Neural cell (in vitro differentiated cells): Measurements from ENCODE around the gene MAPK7. TPM values are rescaled to one million over a fixed set of nuclear protein-coding genes. Genes with fewer than 3 reads are reported as not detected.

Experiments
- H2AFZ ChIP-seq: fragments of 200-600, 300-800 bp; sonication (generic), shearing (Covaris generic); 2 replicates; pipeline ENCODE4 v1.6.0; 2014; ENCODE audit warnings: low read depth, mild to moderate bottlenecking, antibody characterized with exemption, low read length, moderate library complexity
- H3F3A ChIP-seq: fragments of 200-600 bp; shearing (Covaris generic); 2 replicates; pipeline ENCODE4 v1.6.1; 2016; ENCODE audit warnings: mild to moderate bottlenecking, moderate library complexity, mixed read lengths, antibody characterized with exemption, low read length; ENCODE audit not compliant: insufficient read depth, poor library complexity, severe bottlenecking
- H3K27ac ChIP-seq: fragments of 200-600, 300-800 bp; sonication (generic), shearing (Covaris generic); 2 replicates; pipeline ENCODE4 v1.5.1; 2014; ENCODE audit warnings: mild to moderate bottlenecking, low read length, moderate library complexity
- H3K27me3 ChIP-seq: fragments of 300-800, 200-600 bp; sonication (generic), shearing (Covaris generic); 2 replicates; pipeline ENCODE4 v1.6.0; 2014; ENCODE audit warnings: mild to moderate bottlenecking, low read depth, low read length, moderate library complexity; ENCODE audit not compliant: insufficient read depth
- H3K36me3 ChIP-seq: fragments of 300-800, 200-600 bp; sonication (generic), shearing (Covaris generic); 2 replicates; pipeline ENCODE4 v1.5.1; 2014; ENCODE audit warnings: mild to moderate bottlenecking, antibody characterized with exemption, low read length, moderate library complexity; ENCODE audit not compliant: insufficient read depth
- H3K4me2 ChIP-seq: fragments of 300-800, 200-600 bp; sonication (generic), shearing (Covaris generic); 2 replicates; pipeline ENCODE4 v1.6.0; 2014; ENCODE audit warnings: mild to moderate bottlenecking, low read length
- H3K4me3 ChIP-seq: fragments of 300-800, 200-600 bp; sonication (generic), shearing (Covaris generic); 2 replicates; pipeline ENCODE4 v1.5.1; 2014; ENCODE audit warnings: mild to moderate bottlenecking, low read length, moderate library complexity
- H3K79me2 ChIP-seq: fragments of 200-600 bp; shearing (Covaris generic); replicated peaks from 2 replicates; pipeline ENCODE4 v1.6.0; 2014; ENCODE audit warnings: mild to moderate bottlenecking, low read length, moderate library complexity; ENCODE audit not compliant: insufficient read depth
- H3K9ac ChIP-seq: fragments of 300-800, 200-600 bp; sonication (generic), shearing (Covaris generic); 2 replicates; pipeline ENCODE4 v1.6.1; 2016; ENCODE audit warnings: mild to moderate bottlenecking, low read length, mixed read lengths
- H3K9me2 ChIP-seq: fragments of 200-600 bp; shearing (Covaris generic); 2 replicates; pipeline ENCODE4 v1.6.1; 2016; ENCODE audit warnings: mild to moderate bottlenecking, low read length, mixed read lengths; ENCODE audit not compliant: insufficient read depth
- H3K9me3 ChIP-seq: fragments of 200-600, 300-800 bp; sonication (generic), shearing (Covaris generic); 2 replicates; pipeline ENCODE4 v1.6.1; 2016; ENCODE audit warnings: mild to moderate bottlenecking, mixed run types, low read length, moderate library complexity, mixed read lengths
- H4K20me1 ChIP-seq: fragments of 200-600 bp; shearing (Covaris generic); 2 replicates; pipeline ENCODE4 v1.6.1; 2016; ENCODE audit warnings: mild to moderate bottlenecking, mixed run types; ENCODE audit not compliant: insufficient read depth
- EP300 ChIP-seq: fragments of 450-650 bp; conservative IDR thresholded peaks from 2 replicates; pipeline ENCODE4 v1.6.1; 2014; ENCODE audit warnings: antibody characterized with exemption, mild to moderate bottlenecking, moderate library complexity; ENCODE audit not compliant: poor library complexity, severe bottlenecking
- EZH2 ChIP-seq: fragments of 200-600, 300-800 bp; shearing (Covaris generic), sonication (generic); IDR thresholded peaks from 2 replicates; pipeline ENCODE4 v1.6.1; 2014; ENCODE audit warnings: antibody characterized with exemption, low read length, borderline replicate concordance, mild to moderate bottlenecking; ENCODE audit not compliant: insufficient read depth, poor library complexity, severe bottlenecking
- MXI1 ChIP-seq: fragments of 450-650 bp; conservative IDR thresholded peaks from 2 replicates; pipeline ENCODE4 v1.6.1; 2014; ENCODE audit warnings: antibody characterized with exemption, mild to moderate bottlenecking; ENCODE audit not compliant: poor library complexity, severe bottlenecking
- POLR2AphosphoS5 ChIP-seq: IDR thresholded peaks from 2 replicates; pipeline ENCODE4 v1.6.1; 2012
- RAD21 ChIP-seq: fragments of 450-650 bp; conservative IDR thresholded peaks from 2 replicates; pipeline ENCODE4 v1.6.1; 2014; ENCODE audit warnings: antibody characterized with exemption, mild to moderate bottlenecking, moderate library complexity
- SMC3 ChIP-seq: fragments of 450-650 bp; conservative IDR thresholded peaks from 2 replicates; pipeline ENCODE4 v1.6.1; 2014; ENCODE audit warnings: antibody characterized with exemption, mild to moderate bottlenecking, moderate library complexity; ENCODE audit not compliant: poor library complexity
- TAF1 ChIP-seq: IDR thresholded peaks from 2 replicates; pipeline ENCODE4 v1.6.1; 2012; ENCODE audit warnings: low read depth
- polyA plus RNA-seq: library from polyadenylated mRNA; depleted of rRNA; stranded (reverse); fragments of >200 nt; gene quantifications from 2 replicates; pipeline ENCODE4 v1.2.3, GENCODE V29; 2014
- TF ChIP-seq, protein P1 (sequence below): fragments of 450-650 bp; IDR thresholded peaks from 2 replicates; pipeline ENCODE4 v1.5.1; 2014; ENCODE audit warnings: antibody characterized with exemption, mild to moderate bottlenecking, moderate library complexity; ENCODE audit not compliant: poor library complexity, severe bottlenecking
- TF ChIP-seq, protein P2 (sequence below): IDR thresholded peaks from 2 replicates; pipeline ENCODE4 v1.6.1; 2012; ENCODE audit warnings: borderline replicate concordance

Gene MAPK7
- polyA plus RNA-seq, 1 donor from 2014 or later: 18.8 TPM

DNA sequence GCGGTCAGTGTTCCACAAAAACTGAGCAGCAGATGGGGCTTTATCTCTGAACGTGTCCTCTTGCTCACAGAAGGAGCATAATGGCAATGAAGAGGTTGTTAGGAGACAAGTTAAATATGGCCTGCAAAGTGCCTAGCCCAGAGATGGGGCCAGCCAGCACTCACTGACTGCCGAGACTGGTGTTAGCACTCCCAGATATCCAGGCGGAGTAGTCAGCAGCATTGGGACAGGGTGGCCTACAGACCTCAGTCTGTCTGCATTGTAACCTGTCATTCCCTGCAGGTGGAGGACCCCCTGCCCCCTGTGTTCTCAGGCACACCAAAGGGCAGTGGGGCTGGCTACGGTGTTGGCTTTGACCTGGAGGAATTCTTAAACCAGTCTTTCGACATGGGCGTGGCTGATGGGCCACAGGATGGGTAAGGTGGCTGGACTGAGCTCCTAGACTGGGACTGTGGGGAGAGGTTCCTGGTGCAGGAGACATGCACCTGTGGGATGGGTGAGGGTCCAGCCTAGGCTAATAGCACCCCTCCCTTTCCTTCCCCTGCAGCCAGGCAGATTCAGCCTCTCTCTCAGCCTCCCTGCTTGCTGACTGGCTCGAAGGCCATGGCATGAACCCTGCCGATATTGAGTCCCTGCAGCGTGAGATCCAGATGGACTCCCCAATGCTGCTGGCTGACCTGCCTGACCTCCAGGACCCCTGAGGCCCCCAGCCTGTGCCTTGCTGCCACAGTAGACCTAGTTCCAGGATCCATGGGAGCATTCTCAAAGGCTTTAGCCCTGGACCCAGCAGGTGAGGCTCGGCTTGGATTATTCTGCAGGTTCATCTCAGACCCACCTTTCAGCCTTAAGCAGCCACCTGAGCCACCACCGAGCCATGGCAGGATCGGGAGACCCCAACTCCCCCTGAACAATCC lies 4.5 kb downstream of the MAPK7 start:
- peaks cover 5% of the 10 kb centered on the region for H3K36me3 ChIP-seq

DNA sequence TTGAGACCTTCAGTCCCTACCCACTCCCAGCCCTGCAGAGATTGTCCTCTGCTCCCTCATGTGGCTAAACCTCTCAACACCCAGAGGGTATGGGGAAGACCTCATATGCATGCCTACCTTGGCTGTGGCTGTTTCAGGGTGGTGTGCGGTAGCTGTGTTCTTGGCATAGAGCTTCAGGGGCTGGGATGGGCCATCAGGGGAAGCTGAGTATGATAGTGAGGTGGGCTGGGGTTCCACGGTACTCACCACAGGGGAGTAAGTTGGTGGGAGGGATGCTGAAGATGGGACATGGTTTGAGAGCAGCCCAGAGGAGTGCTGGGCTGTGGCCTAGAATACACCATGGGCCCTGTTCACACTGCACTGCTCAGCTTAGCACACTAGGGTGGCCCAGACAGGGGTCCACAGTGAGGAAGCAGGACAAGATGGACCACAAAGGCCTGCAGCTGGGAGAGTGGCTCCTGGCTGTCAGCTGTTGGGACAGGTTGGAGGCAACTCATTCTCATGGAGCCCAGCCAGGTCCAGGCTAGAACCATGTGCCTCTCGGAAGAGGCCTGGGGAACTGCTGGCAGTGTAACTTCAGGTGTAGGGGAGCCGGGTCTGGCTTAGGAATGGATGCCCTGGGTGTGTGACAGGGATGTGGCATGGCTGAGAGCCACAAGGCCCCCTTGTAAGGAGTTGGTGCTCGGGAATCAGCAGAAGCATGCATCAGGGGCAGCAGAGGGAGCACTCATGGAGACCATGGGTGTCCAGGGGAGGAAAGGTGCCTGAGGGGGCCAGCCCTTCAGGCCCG lies 5.6 kb downstream of the MAPK7 start:
- Histone ChIP-seq H3F3A (no peaks in the 10 kb centered on the region), H3K36me3 (peaks cover 5% of the 10 kb centered on the region), H3K9me2 (no peaks in the 10 kb centered on the region), H3K4me3 (no peak overlapping the region), H3K4me2 (no peak overlapping the region), H4K20me1 (no peaks in the 10 kb centered on the region), H3K79me2 (peaks cover 9% of the 10 kb centered on the region), H3K9ac (no peak overlapping the region), H3K27ac (no peak overlapping the region), H3K27me3 (no peaks in the 10 kb centered on the region), H3K9me3 (no peaks in the 10 kb centered on the region), H2AFZ (no peak overlapping the region)
- TF ChIP-seq, protein P1, sequence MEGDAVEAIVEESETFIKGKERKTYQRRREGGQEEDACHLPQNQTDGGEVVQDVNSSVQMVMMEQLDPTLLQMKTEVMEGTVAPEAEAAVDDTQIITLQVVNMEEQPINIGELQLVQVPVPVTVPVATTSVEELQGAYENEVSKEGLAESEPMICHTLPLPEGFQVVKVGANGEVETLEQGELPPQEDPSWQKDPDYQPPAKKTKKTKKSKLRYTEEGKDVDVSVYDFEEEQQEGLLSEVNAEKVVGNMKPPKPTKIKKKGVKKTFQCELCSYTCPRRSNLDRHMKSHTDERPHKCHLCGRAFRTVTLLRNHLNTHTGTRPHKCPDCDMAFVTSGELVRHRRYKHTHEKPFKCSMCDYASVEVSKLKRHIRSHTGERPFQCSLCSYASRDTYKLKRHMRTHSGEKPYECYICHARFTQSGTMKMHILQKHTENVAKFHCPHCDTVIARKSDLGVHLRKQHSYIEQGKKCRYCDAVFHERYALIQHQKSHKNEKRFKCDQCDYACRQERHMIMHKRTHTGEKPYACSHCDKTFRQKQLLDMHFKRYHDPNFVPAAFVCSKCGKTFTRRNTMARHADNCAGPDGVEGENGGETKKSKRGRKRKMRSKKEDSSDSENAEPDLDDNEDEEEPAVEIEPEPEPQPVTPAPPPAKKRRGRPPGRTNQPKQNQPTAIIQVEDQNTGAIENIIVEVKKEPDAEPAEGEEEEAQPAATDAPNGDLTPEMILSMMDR: no peak

More for the DNA sequence above, 4.5 kb downstream of the MAPK7 start:
- Histone ChIP-seq H3K4me3 (no peak overlapping the region), H2AFZ (no peak overlapping the region), H3K9me2 (no peaks in the 10 kb centered on the region), H3K9ac (no peak overlapping the region), H4K20me1 (no peaks in the 10 kb centered on the region), H3K9me3 (no peaks in the 10 kb centered on the region), H3K27me3 (no peaks in the 10 kb centered on the region), H3F3A (no peaks in the 10 kb centered on the region), H3K27ac (no peak overlapping the region), H3K79me2 (peaks cover 9% of the 10 kb centered on the region), H3K4me2 (no peak overlapping the region)
- TF ChIP-seq RAD21 (no peak), SMC3 (no peak), TAF1 (no peak), MXI1 (no peak), EZH2 (no peak), EP300 (no peak), POLR2AphosphoS5 (no peak)
- TF ChIP-seq, protein P2, sequence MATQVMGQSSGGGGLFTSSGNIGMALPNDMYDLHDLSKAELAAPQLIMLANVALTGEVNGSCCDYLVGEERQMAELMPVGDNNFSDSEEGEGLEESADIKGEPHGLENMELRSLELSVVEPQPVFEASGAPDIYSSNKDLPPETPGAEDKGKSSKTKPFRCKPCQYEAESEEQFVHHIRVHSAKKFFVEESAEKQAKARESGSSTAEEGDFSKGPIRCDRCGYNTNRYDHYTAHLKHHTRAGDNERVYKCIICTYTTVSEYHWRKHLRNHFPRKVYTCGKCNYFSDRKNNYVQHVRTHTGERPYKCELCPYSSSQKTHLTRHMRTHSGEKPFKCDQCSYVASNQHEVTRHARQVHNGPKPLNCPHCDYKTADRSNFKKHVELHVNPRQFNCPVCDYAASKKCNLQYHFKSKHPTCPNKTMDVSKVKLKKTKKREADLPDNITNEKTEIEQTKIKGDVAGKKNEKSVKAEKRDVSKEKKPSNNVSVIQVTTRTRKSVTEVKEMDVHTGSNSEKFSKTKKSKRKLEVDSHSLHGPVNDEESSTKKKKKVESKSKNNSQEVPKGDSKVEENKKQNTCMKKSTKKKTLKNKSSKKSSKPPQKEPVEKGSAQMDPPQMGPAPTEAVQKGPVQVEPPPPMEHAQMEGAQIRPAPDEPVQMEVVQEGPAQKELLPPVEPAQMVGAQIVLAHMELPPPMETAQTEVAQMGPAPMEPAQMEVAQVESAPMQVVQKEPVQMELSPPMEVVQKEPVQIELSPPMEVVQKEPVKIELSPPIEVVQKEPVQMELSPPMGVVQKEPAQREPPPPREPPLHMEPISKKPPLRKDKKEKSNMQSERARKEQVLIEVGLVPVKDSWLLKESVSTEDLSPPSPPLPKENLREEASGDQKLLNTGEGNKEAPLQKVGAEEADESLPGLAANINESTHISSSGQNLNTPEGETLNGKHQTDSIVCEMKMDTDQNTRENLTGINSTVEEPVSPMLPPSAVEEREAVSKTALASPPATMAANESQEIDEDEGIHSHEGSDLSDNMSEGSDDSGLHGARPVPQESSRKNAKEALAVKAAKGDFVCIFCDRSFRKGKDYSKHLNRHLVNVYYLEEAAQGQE: no peak
- TF ChIP-seq, protein P1: no peak
